ENCODE measurements around the gene RCN1.
"Not testable (repeated sequence)": the region's sequence is repeated elsewhere in the genome, so short reads cannot be mapped to it uniquely, and the experiment has no call there.

RCN1 gene

DNA sequence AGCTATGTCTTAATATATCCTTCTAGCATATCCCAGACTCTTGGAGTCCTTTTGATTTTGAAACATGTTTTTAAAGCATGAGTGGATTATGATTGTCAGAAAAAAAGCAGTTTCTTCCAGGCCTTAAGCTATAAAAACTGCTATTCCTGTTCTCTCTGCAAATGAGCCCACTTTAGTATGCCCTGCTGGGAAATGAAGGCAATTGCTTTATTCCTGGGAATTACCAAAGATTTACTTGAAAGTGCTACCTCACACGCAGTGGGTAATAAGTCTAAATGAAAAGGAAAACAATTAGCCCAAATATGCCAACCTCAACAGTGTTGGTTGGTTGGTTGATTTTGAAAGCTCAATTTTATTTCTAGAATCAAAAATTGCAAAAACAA lies 17.2 kb upstream of the RCN1 start:
- no peak for DNase-seq (ENCODE audit: low read depth in 1 of 2, low spot score in 1 of 2)

DNA sequence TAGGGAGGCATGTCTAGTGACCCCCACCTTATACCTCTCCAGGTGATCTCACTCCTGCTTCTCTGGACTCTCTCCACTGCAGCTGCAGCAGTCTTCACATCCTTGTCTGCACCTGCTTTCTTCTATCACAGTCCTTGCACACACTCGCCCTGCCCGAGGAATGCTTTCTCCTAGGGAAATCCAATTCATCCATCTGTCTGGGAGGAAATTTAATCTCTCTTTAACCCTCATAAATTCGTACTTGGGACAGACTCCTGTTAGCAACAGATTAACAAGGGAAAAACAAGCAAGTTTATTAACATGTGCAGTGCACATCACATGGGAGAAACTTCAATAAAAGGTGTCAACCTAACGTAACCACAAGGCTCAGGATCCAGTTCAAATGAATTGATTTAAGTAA lies 11.3 kb upstream of the RCN1 start:
- no peak for DNase-seq (ENCODE audit: low read depth in 1 of 2, low spot score in 1 of 2)

DNA sequence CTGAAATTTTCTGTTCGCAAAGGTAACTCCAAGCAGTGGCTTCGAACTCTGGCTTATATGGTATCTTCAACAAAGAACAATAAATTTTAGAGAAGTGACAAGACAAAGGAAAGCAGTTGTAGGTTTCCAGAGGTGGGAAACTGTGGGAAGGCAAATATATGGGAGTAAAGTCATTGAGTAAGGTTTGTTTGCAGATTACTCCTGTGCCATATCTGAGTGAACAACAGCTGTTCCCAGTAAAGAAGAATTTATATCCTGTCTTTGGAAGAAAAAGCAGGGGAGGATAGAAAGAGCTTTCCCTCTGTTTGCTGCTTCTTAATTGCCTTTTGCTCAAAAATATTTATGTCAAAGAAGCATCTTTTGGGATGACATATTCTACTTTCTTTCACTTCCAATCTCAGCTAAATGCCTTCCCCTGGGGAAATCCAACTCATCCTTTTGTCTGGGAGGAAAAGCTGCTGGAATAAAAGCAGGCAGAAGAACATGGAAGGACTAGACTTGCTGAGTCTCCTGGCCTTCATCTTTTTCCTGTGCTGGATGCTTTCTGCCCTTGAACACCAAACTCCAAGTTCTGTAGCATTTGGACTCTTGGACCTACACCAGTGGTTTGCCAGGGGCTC lies 10.4 kb upstream of the RCN1 start:
- no peak for DNase-seq (ENCODE audit: low read depth in 1 of 2, low spot score in 1 of 2)

DNA sequence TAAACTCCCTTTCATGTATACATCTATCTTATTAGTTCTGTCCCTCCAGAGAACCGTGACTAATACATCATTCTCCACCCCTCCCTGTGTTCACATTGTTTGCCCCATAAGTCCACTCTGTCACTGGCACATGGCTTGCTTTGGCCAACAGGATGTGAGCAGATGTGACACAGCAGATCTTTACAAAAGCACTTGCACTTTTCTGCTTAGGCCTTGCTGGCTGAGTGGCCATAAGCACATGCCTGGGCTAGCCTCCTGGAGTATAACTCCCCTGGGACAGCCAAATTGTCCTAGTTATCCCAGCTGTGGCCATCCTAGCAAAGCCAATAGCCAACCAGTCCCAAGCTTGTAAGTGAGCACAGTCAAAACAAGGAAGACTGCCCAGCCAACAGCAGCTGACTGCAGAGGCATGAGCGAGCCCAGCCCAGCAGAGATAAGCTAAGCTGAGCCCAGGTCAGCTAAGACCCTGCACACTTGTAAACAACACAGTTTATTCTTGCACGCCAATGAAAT lies 9.7 kb upstream of the RCN1 start:
- DNase-seq (ENCODE audit: low read depth in 1 of 2, low spot score in 1 of 2) = no peak

DNA sequence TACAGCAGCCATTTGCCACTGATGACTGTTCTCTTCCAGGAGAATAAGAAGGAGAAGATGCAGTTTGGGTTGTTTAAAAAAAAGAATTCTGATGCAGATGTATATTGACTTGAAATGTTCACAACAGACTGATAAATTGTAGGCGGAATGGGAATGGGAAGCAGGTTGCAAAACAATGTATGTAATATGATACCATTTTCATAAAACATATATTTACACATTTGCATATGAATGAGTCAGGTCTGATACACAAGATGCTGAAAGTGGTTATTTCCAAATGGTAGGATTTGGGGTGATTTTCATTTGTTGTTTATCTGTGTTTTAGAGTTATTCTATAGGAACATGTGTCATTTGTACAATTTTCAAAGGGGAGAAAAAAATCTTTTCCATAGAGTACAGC lies 9.0 kb upstream of the RCN1 start:
- no peak for DNase-seq (ENCODE audit: low read depth in 1 of 2, low spot score in 1 of 2)

DNA sequence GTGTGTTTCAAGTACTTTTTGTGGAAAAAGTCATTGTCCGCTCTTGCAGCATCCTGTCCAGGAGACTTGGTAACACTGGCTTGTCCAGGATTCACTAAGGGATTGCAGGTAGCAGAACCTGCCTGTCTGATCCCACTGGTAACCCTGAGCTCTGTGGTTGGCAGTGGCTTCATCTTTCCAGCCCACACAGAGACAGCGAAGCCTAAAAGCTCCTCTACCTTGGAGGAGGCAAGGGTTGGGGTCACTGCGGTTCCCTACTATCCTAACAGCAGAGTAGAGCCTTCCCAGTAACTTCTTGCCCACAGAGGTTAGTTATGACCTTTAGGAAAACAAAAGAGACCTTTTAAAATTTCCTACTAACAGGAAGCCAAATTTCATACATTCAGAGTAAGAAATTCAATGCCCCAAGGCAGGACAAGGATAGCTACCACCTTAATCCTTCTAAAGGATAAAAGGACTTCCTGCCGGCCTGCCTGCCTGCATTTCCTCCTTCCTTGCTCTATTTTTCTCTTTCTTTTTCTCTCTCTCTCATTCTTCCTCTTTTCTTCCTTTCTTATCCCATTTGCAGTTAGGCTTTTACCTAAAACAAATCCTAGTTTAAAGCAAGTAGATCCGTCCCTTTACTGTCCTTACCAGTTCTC lies 8.4 kb upstream of the RCN1 start:
- DNase-seq (ENCODE audit: low read depth in 1 of 2, low spot score in 1 of 2) = no peak

DNA sequence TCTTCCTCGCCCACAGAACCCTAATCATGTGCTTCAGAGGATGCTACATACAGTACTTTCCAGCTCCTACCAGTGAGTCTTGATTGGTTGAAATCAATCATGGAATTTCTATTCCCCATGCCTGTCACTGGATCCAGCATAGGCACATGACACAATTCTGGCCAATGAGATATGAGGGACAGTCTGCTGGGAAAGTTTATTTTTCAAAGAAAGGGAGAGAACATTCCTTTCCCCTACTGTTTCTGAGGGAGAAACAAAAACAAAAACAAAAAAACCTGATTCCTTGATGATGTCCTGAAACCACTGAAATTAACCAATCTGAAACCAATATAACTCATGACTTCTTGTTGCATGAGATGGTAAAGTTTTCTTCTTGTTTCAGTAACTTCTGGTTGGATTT lies 3.3 kb upstream of the RCN1 start:
- DNase-seq (ENCODE audit: low read depth in 1 of 2, low spot score in 1 of 2) = no peak

DNA sequence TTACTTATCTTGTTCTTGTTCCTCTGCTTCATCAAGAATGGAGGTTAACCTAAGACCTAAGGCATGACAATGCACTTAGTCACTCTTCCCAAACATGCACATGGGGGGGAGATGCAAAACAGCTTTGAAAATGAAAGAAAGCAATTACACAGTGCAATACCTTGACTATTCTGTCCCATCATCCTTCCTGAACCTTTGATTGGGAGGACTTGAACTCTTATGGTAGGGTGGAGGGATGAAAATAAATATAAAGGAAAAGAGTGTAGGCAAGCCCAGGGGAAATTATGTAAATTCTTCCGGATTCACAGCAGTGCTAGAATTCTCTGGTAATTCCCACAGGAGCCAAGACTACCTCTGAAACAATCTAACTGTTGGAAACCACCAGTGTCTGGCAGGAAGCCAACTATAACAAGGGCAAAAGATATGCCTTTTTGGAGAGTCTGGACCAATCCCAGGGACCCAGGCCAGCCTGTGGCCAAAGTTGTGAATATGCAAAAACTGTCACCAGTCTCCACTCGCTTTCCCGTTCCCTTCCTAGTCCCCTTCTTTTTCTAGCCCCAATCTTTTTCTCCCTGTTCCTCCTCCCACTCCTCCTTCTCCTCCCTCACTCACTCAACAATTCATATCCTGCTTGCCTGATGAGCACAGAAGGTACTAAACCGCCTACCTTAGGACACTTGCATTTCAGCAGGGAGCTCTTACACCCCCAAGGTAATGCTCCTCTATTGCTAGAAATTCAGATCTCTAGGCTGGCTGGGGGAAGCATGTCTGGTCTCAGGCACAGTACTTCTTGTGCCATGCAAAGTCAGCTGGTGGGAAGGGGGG lies 2.5 kb upstream of the RCN1 start:
- DNase-seq (ENCODE audit: low read depth in 1 of 2, low spot score in 1 of 2) = no peak

DNA sequence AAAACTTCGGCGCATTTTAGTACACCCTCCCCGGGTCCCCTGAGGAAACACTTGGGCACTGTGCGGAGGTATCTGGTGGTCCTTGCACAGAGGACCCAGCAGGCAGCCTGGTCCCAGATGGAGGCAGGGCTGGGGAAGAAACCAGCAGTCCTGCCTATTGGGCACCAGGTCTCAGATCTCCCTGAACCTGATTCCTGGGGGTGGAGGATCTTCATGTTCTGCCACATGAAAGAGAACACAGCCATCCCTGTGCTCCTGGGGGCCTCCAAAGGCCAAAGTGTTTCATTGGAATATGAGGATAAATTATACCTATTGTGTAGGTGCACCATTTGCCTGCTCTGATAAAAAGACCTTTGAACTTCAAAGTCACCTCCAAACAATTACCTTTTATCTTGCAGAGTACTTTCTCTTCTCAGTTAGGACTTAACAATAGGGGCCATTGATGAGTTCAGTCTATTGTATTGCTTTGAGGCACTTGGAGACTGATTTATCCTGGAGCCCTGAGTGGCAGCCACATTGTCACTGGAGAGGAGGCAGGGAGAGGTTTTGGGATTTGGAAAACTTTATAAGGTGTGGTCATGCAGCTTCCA lies 1.8 kb downstream of the RCN1 start:
- no peak for DNase-seq (ENCODE audit: low read depth in 1 of 2, low spot score in 1 of 2)

DNA sequence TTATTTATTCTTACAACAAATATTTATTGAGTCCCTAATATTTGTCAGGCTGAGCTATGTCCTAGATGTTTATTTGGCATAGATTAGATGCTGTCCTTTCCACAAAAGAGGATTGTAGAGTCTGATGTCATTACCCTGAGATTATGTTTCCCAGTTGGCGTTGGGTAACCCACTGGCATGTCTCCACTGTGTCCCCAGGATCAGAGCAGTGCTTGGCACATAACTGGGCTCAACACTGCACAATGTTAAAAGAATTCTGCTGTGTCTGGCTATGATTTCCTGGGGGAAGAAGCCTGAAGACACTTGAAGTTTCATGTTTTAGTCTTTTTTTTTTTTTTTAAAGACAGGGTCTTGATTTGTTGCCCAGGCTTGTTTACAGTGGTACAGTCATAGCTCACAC lies 4.0 kb downstream of the RCN1 start:
- DNase-seq (ENCODE audit: low read depth in 1 of 2, low spot score in 1 of 2) = no peak

DNA sequence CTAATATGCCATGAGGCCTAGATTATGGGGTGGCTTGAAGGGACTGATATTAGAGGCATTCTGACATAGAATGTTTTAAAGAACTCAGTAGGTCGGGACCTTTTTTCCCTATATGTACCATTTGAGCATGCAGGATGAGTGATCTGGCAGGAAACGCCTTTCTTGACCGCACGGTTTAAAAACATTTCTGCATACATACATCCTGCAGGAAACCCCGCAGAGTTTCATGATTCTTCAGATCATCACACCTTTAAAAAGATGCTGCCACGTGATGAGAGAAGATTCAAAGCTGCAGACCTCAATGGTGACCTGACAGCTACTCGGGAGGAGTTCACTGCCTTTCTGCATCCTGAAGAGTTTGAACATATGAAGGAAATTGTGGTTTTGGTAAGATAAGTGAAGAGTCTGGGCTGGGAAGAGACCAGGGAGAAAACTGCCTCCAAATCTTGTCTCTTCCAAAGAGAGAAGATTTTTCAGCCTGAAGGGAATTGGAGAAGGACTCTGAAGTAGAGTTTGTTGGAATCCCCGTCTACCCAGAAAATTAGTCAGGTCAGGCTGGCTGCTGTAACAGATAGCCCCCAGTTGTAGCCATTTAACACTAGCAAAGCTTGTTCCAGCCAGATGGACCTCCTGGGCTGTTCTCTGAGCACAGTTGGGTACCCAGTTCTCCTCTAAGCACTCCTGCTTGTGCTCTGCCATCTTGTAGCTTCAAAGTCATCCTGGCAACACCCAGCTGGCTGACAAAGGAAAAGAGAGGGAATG lies 7.4 kb downstream of the RCN1 start:
- DNase-seq (ENCODE audit: low read depth in 1 of 2, low spot score in 1 of 2) = no peak

DNA sequence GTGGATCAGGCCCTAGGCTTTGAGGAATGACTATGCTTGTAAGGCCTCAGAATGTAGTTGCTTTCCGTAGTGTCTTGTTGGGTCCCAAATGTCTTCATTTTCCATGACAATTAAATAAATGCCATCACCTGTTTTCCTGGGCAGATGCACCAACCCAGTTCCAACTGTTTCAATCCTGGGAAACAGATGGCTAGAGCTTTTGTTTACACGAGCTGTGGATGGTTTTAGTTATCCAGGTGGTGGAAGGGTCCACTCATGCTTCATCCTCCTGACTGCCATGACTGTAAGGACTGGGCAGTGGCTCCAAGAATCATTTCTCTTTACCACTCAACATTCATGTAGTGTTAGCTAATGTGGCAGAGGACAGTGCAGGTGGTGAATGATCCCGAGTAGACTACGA lies 8.6 kb downstream of the RCN1 start:
- no peak for DNase-seq (ENCODE audit: low read depth in 1 of 2, low spot score in 1 of 2)

DNA sequence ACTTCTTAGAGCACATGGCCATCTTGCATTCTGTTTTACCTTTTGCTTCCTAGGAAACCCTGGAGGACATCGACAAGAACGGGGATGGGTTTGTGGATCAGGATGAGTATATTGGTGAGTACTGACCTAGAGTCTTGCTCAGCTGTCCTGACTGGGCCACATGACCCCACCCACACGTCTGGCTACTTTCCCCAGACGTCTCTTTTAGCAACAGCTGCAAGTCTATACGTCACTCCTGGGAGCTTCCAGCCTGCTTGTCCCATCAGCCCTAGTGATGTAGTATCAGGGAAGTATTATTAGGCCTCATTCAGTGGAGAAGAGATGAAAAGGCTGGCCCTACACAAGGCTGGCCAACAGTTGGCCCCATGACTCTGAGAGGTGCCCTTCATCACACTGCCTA lies 9.6 kb downstream of the RCN1 start:
- DNase-seq (ENCODE audit: low read depth in 1 of 2, low spot score in 1 of 2) = no peak

DNA sequence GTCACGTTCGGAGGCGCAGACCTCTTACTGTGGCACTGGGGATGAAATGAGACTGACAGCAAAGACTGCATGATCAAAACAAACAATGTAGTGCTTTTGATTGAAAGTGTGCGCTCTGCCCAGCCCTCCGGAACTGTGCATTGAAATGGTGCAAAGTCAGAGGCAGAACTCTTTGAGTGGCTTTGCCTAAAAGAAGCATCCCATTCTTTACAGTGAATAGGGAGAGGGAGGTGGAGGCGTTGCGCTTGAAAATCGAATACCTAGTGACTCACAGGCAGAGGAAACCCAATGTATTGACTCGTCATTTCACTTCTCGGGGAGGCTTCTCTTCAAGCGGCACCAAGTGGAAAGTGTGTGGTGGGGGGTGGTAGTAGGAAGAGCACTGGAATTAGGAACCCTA lies 10.9 kb downstream of the RCN1 start:
- DNase-seq (ENCODE audit: low read depth in 1 of 2, low spot score in 1 of 2) = no peak

DNA sequence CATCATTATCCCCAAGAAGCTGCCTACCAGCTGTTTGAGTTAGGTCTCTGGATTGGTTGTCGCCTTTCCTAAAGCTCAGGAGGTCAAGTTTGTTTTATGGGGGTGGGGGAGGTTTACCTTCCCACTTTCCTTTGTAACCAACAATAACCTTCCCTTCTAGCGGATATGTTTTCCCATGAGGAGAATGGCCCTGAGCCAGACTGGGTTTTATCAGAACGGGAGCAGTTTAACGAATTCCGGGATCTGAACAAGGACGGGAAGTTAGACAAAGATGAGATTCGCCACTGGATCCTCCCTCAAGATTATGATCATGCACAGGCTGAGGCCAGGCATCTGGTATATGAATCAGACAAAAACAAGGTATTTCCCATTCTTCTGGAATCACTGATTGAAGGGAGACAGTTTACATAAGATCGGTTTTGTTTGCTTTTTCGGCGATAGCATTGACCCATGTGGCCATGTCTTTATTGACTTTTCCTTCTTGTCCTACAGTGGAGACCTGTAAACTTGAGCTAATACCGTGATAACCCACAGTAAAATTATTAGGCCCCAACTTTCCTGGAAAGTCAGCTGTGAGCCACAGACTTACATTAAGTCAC lies 12.3 kb downstream of the RCN1 start:
- DNase-seq (ENCODE audit: low read depth in 1 of 2, low spot score in 1 of 2) = not testable (repeated sequence)

DNA sequence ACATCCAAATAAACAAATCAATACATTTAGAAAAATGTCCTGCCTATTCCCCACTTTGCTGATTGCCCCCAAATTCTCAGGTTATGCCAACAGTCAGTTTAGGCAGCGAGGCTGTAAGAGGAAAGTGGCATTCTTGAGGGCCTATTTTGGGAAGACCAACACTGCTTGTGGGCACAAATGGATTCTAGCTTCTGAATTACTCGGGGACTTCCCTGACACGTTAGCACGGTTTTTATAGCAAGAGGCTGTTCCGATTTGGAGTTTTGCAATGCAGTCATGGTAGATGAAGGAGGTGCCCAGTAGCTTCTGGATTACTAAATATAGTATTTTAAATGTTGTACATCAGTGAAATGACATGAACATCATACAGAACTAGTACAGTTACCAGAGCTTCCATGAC lies 13.1 kb downstream of the RCN1 start:
- DNase-seq (ENCODE audit: low read depth in 1 of 2, low spot score in 1 of 2) = no peak

DNA sequence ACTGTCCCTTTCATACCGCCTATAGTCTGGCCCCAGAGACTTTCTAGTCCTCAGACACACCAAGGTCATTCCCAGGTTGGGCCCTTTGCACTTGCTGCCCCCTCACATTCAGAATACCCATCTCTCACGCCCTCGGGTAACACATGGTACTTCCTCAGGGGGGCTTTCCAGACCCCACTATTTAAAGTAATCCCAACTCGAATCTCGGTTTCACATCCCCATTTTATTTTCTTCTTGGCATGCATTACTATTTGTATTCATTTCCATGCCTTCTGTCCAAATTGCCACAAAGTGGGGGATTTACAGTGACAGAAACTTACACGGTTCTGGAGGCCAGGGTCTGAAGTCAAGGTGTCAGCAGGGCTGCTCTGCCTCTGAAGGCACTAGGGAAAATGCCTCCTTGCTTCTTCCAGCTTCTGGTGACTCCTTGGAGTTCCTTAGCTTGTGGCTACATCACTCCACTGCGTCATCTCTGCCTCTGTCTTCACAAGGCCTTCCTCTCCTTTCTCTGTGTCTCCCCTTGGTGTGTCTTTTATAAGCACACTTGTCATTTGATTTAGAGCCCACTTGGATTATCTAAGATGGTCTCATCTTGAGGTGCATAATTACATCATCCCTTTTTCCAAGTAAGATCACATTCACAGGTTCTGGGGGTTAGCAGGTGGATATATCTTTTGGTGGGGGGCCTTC lies 15.1 kb downstream of the RCN1 start:
- no peak for DNase-seq (ENCODE audit: low read depth in 1 of 2, low spot score in 1 of 2)

DNA sequence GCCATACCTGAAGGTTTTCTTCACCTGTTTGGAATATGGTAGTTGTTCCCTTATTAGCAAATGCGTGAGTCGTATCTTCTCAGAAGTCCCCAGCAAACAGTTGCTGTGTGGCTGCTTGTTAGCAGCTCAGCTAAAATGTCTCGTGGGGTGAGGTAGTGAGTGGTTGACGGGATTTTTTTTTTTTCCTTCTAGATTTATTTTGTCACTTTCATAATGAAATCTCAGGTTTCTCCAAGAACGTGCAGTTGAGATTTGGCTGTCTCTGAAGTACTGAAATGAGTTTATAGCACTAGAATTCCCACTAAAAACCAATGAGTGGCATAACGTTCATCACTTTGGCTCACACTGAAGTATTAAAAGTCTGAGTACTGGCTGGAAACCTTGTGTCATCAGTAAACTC lies 16.8 kb downstream of the RCN1 start:
- DNase-seq (ENCODE audit: low read depth in 1 of 2, low spot score in 1 of 2) = no peak

DNA sequence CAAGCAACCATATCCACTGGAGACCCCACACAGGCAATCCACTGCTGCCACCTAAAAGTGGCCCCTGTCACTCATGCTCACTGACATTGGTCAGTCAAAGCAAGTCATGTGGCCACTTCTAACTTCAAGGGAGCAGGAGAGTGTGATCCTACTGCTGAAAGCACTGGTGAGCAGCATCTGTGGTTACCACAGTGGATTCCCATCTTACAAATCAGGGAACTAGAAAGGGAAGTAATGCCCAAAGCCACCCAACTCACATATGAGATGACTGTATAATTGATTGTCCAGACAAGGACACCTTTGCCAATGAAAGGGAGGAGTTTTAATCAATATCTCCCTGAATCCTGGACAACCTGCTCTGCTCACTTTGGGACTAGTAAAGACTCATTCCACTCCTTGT lies 17.7 kb downstream of the RCN1 start:
- no peak for DNase-seq (ENCODE audit: low read depth in 1 of 2, low spot score in 1 of 2)

DNA sequence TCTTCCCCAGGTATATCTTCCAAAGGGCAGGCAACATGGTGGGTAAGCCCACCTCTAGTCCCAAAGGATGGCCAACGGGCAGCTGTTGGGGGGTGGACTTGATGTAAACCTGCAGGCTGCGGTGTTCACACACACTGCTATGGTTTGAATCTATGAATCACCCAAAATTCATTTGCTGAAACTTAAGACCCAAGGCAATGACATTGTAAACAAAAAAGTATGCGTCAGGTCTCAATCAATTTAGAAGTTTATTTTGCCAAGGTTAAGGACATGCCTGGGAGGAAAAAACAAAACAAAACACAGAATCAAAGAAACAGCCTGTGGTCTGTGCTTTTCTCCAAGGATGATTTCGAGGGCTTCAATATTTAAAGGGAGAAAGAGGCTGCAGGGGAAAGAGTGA lies 18.3 kb downstream of the RCN1 start:
- no peak for DNase-seq (ENCODE audit: low read depth in 1 of 2, low spot score in 1 of 2)
